Stimulated activated CD4-positive, alpha-beta T cell treated with anti-CD3 and anti-CD28 coated beads, Interleukin-4, amount 100 ng/mL, for 24 hours (primary cell): Measurements from ENCODE around the gene BOD1L2.

Experiments used
- DNase-seq: peaks from one replicate; pipeline ENCODE4 v3.0.0-alpha.2; 2020

BOD1L2 gene

DNA sequence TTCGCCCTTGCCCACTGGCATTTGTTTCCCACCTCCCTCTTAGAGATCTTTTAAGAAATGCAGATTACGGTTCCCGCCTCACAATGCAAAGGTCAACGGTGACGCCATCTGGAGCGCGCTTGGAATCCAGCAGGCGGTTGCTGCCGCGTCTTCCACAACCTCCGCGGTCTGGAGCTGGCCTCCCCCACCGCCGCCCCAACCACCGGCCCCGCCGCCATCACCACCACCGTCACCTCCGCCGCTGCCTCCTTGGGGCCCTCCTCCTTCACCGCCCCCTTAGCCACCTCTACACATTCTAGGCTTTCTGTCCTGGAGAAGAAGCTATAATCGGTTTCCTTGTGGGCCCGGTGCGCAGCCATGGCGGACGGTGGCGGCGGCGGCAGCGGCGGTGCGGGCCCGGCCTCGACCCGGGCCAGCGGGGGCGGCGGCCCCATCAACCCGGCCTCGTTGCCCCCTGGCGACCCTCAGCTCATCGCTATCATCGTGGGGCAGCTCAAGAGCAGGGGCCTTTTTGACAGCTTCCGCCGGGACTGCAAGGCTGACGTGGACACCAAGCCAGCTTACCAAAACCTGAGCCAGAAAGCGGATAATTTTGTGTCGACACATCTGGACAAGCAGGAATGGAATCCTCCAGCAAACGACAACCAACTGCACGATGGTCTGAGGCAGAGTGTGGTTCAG, at the start of gene BOD1L2:
BOD1L2 (plus strand) TSS at position 132 of the 681 bp plus-strand sequence; CDS start at position 358, 226 bp downstream.
- no peak for DNase-seq

DNA sequence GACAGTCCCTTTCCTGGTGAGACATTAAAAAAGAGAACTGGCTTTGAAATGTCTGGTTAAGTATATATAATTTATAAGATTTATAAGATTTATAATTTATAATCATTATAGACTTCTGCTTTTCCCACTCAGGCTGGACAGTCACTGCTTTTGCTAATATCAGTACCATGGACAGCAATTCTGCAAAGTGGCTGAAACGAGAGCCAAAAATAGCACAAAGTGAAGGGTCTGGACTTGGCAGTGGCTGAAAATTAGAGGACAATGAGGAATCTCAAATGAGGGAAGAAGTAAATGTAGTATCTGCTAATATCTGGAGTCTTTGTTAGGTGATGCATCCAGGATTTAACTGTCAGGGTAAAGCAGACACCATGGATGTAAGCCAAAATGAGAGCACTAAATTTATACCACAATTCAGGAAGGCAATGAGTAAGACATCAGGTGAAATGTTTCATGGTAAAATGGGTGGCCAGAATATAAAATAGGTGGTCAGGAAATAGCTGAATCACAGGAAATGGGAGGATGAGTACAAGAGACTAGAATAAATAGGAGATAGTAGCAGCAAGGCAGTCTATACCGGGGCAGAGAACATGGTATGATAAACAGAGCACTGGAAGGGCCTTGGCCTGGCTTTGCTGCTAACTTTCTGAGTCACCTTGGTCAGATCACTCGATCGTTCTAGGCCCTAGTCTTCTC, 39.6 kb upstream of the BOD1L2 start:
- DNase-seq: no peak

- no peak for DNase-seq
Measured at GRCh38 chr18:57110290-57110689, 36.6 kb upstream of the BOD1L2 start.

DNA sequence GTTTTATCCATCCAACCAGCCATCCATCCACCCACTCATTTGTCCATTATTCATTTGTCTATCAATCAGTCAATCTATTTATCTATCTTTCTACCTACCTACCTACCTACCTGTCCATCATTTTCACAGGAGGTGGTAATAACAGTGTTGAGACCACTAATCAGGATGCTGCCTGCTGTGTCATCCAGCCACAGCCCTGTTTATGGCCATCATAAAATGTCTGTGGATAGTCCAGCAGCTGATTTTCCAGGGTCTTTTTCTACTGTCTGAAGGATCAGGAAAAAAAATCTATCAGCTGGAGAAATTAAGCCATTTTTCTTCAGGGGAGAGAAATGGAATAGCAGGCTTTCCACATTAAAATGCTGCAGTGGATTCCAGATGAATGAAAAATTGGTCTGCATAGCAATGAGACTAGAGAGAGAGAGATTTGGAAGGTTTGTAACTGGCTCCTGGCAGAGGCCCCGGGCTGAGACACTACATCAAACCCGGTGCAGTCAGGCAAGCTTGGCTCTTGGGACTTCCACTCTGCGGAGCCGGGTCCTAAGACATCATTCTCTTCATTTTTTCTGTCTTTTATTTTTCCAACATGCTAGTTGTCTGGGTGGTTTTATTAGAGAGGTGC, 33.0 kb upstream of the BOD1L2 start:
- no peak for DNase-seq

- no peak for DNase-seq
Measured at GRCh38 chr18:57116598-57117132, 30.2 kb upstream of the BOD1L2 start.

- no peak for DNase-seq
Measured at GRCh38 chr18:57121542-57122112, 25.3 kb upstream of the BOD1L2 start.

GRCh38 chr18:57122936-57123510, 23.9 kb upstream of the BOD1L2 start:
- DNase-seq: no peak

GRCh38 chr18:57125627-57126026, 21.3 kb upstream of the BOD1L2 start:
- no peak for DNase-seq

- no peak for DNase-seq
Measured at GRCh38 chr18:57128220-57128932, 18.5 kb upstream of the BOD1L2 start.

DNA sequence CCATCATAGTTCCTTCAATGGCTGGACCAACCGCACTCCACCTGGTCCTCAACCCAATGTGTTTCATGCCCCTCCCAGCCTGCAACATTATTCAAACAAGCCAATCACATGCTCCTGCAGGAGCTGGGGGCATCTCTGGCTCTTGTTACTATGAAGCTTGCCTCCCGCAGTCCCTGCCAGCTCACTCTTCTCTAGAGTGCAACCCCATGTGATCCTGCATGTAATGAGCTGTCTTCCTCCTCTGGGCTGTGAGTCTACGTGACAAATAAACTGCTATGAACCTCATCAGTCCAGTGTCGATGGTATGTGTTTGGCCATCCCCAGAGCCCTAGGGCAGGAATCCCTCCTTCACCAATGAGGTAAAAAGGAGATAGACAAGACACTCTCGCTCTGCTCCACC, 15.8 kb upstream of the BOD1L2 start:
- DNase-seq: no peak

DNA sequence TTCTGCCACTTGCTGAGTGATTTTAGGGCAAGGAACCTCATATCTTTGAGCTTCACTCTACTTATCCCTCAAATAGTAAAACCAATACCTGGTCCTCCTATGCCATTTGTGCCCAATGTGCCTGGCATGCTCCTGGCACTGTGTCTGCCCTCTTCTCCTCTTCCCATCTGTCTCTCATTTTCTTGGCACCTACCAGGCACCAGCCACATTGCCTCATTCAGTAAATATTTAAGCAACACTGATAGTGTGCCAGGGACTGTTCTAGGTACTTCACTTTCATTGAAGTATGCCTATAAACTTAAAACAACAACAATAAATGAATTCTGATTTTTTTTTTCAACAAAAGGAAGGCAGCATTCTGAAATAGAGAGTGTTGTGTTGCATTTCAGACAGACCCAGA, 15.1 kb upstream of the BOD1L2 start:
- DNase-seq: no peak

DNA sequence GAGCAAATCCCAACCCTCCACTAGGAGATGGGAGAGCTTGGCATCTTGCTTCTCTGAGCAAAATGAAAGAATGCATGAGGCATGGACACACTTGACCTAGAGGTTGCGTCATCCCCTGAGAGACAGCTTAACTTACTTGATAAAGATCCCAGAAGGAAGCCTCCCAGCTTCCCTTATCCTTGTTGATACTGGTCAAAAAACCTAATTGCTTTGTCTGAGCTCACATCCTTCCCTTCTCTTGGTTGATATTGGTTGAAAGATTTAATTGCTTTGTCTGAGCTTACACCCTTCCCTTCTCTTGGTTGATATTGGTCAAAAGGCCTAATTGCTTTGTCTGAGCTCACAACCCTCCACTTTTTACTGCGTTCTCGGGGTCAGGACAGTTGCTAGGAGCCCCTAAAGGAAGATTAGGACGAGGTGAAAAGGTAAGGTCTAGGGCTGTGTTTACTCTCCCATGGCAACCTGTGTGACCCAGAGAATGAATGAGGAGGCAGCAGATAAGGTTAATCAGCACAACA, 12.2 kb upstream of the BOD1L2 start:
- no peak for DNase-seq

DNA sequence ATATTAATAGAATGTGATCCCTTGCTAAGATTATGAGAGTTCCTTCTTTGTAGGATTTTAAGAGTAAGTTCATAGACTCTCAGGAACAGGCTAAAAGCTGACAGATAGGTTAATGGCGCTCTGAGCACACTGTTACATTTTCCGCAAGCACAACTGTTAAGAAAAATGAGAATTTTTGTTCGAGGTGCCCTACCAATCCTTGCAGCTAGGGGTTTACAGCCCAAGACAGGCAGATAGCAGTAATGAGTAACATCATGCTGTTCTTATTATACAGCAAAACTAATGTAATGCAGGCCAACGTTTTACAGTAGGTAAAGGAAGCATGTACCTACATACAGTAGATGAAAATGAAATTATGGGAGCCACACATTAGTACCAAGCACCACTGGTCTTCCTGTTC, 11.2 kb upstream of the BOD1L2 start:
- no peak for DNase-seq

GRCh38 chr18:57137847-57138246, 9.0 kb upstream of the BOD1L2 start:
- DNase-seq: no peak

DNA sequence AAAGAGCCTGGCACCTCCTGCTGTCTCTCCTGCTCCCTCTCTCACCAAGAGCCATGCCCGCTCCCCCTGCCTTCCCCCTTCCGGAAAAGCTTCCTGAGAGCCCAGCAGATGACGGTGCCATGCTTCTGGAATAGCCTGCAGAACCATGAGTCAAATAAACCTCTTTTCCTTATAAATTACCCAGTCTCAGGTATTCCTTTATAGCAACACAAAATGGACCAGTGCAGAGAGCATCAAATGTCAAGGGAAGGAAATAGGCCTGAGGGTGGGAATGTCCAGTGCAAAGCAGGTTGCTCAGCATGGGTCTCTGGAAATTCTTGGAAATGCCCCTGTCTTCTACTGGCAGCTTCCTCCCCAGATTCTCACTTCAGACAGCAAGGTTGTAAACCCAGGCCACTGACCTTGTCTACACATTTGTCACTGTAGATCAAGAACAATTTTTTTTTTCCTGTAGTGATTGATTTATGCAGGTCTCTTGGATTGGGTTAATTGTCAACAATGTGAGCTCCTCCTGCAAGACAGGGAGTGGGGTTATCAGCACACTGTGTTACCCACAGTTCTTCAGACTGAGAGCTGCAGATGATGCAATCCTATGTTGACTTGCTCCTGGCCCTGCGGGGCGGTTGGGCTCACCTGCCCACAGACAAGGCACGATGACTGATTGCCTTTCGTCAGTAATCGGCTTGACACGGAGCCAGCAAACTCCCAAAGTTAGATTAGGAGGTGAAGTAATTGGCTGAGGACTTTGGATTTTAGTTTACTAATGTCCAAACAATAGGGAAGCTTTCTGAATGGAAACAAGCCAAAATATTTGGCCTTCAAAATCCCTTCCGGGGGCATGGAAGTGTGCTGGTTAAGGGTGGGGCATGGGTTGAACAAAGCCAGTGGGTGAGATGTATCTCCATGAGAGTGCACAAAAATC, 5.4 kb upstream of the BOD1L2 start:
- no peak for DNase-seq

- no peak for DNase-seq
Measured at GRCh38 chr18:57142324-57142723, 4.6 kb upstream of the BOD1L2 start.

DNA sequence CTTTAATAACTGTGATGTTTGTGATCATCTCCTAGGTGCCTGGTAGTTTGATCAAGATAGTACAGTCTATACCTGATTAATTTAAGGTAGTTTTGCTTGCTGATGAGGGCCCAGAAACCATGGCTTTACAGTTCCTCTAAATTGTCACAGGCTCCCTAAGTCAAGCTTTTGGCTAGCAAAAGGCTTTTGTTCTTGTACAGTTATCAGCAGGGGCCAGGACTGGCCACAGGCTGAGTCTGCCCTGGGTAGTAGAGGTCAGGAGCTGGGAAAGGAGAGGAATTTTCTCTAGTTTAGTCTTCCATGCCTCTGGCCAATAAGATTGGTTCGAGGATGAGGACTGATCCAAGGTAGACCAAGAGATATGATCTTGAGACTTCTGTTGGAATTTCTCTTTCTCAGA, 3.6 kb upstream of the BOD1L2 start:
- no peak for DNase-seq

GRCh38 chr18:57148263-57148662, 1.4 kb downstream of the BOD1L2 start:
- DNase-seq: no peak

- DNase-seq: no peak
Measured at GRCh38 chr18:57149051-57149450, 2.2 kb downstream of the BOD1L2 start.

- DNase-seq: no peak
Measured at GRCh38 chr18:57149531-57149930, 2.6 kb downstream of the BOD1L2 start.

- DNase-seq: no peak
Measured at GRCh38 chr18:57150081-57150480, 3.2 kb downstream of the BOD1L2 start.
